Right lobe of liver (tissue), 6 donors: ENCODE data around the gene KPNB1. TPM values are rescaled to one million over a fixed set of nuclear protein-coding genes. Genes with fewer than 3 reads are reported as not detected.

Experiments
- ATAC-seq, 4 donors: fragments of 200-7000 bp; cut with Tn5 transposase; one replicate each; pipeline ENCODE4 v1.9.1; 2020; ENCODE audit warnings: mild to moderate bottlenecking in 4 of 4, moderate library complexity in 4 of 4
- DNase-seq, 3 donors: peaks; one replicate each; pipeline ENCODE4 v3.0.0-alpha.2; 2020
- H3K27ac ChIP-seq, 3 donors: fragments of 200-600 bp; one replicate each; pipeline ENCODE4 v1.8.0; 2022
- H3K27me3 ChIP-seq, 2 donors: fragments of 200-600 bp; one replicate each; pipeline ENCODE4 v1.8.0; 2022
- H3K36me3 ChIP-seq, 4 donors: fragments of 200-600 bp; sonication (generic) in 1 of 4; one replicate each; pipeline versions ENCODE4 v1.5.1 to v1.8.0; 2017 to 2022; ENCODE audit warnings: control low read depth in 1 of 4
- H3K4me1 ChIP-seq, 4 donors: fragments of 200-600 bp; sonication (generic) in 1 of 4; one replicate each; pipeline versions ENCODE4 v1.5.1 to v1.8.0; 2017 to 2022; ENCODE audit warnings: control low read depth in 1 of 4
- H3K4me3 ChIP-seq, 3 donors: fragments of 200-600 bp; one replicate each; pipeline ENCODE4 v1.8.0; 2022
- H3K9me3 ChIP-seq, 4 donors: fragments of 200-600 bp; sonication (generic) in 1 of 4; one replicate each; pipeline versions ENCODE4 v1.5.1 to v1.8.0; 2017 to 2022; ENCODE audit warnings: control low read depth in 1 of 4
- CTCF ChIP-seq, 4 donors: fragments of 200-600 bp in 3 of 4; fragments of 450-650 bp in 1 of 4; IDR thresholded peaks; one replicate each; pipeline versions ENCODE4 v1.5.1 to v1.8.0; 2016 to 2022; ENCODE audit warnings: antibody characterized with exemption in 4 of 4, mild to moderate bottlenecking in 2 of 4
- POLR2A ChIP-seq: fragments of 450-650 bp; IDR thresholded peaks from one replicate; pipeline ENCODE4 v1.6.1; 2017; ENCODE audit warnings: antibody characterized with exemption, mild to moderate bottlenecking
- WGBS: methylation state at CpG from one replicate; pipeline ENCODE4 v1.1.6; 2018; ENCODE audit warnings: low coverage, low lambda C conversion rate; ENCODE audit not compliant: insufficient coverage; ENCODE audit errors: missing lambda C conversion rate; 5-methylcytosine and 5-hydroxymethylcytosine counted together
- intact Hi-C, 2 donors: fragments of 100-400 bp; cut with DNase I; formaldehyde crosslinking; loops; one replicate each; pipeline versions ENCODE4 v1.11.2 to v1.14.1; 2022
- long read RNA-seq: library from polyadenylated mRNA; unstranded; transcript quantifications from one replicate; pipeline ENCODE4 v2.0.0, GENCODE V29; 2019
- total RNA-seq, 6 experiments: library from RNA; depleted of rRNA in 2 of 6; stranded (reverse); fragments of >200 nt in 2 of 6; fragmentation: NEBNext Ultra II Directional in 3 of 6; extraction: Animal tissue kit (Norgen Biotek cat#: 25700) in 3 of 6; gene quantifications; one replicate each; pipeline versions ENCODE4 v1.1.0 to v1.2.4, GENCODE V29; 2016 to 2023
- donor health status: DM: no; HTN: yes; CAD: no.
- donor health status: DM: no; HTN: no; CAD: no.
- donor health status: DM: no; HTN: no; CAD: no.
- donor health status: DM: no; HTN: yes; CAD: no.
- donor health status: DM: no; HTN: yes; CAD: no.

Gene KPNB1
- total RNA-seq = 100 to 1,000 TPM in 2 of 6 experiments, 10 to 100 TPM in 4; 80.8 to 104 (median 94.5) TPM
- long read RNA-seq, partial matches to known transcripts = 3 of 5 reads
- long read RNA-seq, other reads (novel, unspliced or antisense) = 2 of 5 reads

DNA sequence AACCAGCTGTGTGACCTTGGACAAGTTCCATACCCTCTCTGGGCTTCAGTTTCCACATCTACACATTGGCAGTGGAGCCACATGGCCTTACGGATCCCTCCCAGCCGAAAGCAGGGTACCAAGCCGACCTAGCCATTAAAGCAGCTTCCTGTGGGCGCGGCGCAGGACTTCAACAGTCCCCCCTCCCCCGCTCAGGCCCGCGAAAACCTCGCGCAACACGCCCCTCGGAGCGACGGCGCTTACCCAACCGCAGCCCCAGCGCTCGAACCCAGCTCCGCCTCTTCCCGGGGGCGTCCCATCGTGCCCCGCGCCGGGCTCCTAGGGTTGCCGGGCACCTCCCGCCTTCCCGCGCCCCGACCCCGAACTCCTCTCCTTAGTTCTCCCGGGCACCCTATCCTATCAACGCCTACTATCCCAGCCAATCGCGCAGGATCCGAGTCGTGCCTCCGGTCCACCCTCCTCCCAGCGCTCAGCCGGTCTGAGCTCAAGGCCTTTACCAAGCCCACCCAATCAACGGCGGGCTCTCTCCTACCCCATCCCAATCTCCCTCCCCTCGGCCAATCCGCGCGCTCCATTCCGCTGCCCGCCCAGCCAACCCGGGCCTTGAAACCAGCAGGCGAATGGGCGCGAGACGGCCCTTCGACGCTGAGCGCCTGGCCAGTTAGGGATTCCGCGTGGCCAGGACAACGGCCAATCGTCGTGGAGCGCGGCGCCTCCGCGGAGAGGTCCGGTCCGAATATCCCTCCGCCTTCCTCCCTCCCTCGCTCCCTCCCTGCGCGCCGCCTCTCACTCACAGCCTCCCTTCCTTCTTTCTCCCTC, at the start of gene KPNB1:
Gene KPNB1 (plus strand): TSS at position 767 of the 819 bp plus-strand sequence. CDS start 326 bp downstream, outside the sequence.
- peaks cover 0 to 34% (median 14%) of the 10 kb centered on the region in 4 donors for H3K4me1 ChIP-seq
- intact Hi-C loops = no loop called here
- no peak for TF ChIP-seq CTCF (IDR thresholded peaks at IDR 0.05)
- TF ChIP-seq POLR2A = peak; percentile 61
- WGBS = 0% methylated on average over 56 of the region's 74 CpGs
- no peaks in the 10 kb centered on the region for H3K9me3 ChIP-seq
- peak; percentile 100 for DNase-seq
- H3K27me3 ChIP-seq = no peaks in the 10 kb centered on the region
- H3K27ac ChIP-seq = peak within 1 kb of the TSS; percentile 76 to 87 (median 81)
- H3K4me3 ChIP-seq = peak within 1 kb of the TSS; percentile 91 to 96 (median 94)
- ATAC-seq = peak; percentile 82 to 91 (median 85)
- H3K36me3 ChIP-seq = peaks cover 0 to 21% (median 11%) of the 10 kb centered on the region in 4 donors

DNA sequence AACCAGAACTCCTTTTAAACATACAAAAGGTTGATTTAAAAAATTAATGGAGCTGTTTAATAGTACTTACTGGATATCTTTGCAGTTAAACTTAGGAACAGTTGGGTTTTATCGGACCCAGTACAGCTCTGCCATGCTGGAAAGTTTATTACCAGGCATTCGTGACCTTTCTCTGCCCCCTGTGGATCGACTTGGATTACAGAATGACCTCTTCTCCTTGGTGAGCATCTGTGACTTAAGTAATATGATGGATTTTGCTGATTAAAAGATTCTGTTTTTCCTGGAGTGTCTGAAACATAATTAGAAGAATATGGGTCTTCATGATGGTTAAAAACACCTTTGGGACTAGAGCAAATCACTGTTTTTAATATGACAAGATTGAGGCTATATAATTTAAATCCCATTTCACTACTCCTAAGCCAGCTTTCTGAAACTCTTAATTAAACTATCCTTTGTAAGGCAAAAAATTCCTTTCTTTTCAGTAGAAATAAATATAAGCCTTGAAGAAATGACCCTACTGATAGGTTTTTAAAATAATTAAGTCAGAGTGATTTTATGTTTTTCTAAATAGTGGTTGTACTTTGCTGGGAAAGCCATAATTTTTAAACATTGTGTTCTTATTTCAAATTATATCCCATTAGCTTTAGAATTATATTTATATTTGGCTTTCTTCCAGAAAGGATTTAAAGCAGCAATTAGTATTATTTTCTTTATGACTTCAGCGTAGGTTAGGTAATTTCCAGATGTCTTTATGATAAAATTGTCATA, 45.7 kb upstream of the KPNB1 start:
- H3K9me3 ChIP-seq = no peaks in the 10 kb centered on the region
- no peaks in the 10 kb centered on the region for H3K27me3 ChIP-seq
- intact Hi-C loops = no loop called here
- H3K36me3 ChIP-seq = peaks cover 0 to 77% (median 40%) of the 10 kb centered on the region in 4 donors
- WGBS = 63% methylated on average over 4 of the region's 4 CpGs
- no peak for DNase-seq
- H3K4me3 ChIP-seq = no peak overlapping the region
- no peak for TF ChIP-seq CTCF (IDR thresholded peaks at IDR 0.05)
- TF ChIP-seq POLR2A = no peak
- no peak for ATAC-seq
- H3K4me1 ChIP-seq = peaks cover 0 to 4% (median 0%) of the 10 kb centered on the region in 4 donors
- no peak overlapping the region for H3K27ac ChIP-seq

DNA sequence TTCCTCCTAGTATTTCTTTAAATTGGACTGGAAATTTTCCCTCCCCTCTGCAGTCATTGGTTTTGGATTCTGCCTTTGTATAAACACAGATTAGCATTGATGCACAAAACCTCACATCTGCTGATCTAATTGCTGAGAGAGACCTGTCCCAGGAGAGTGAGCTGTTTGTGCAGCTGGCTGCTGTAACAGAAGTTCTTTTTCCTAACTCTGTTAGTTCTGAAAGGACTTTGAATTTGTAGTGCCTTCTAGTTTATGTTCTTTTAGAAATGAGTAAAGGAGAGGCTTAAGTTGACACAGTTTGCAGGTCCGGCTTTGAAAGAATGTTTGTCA, 45.2 kb upstream of the KPNB1 start:
- no peak for ATAC-seq

DNA sequence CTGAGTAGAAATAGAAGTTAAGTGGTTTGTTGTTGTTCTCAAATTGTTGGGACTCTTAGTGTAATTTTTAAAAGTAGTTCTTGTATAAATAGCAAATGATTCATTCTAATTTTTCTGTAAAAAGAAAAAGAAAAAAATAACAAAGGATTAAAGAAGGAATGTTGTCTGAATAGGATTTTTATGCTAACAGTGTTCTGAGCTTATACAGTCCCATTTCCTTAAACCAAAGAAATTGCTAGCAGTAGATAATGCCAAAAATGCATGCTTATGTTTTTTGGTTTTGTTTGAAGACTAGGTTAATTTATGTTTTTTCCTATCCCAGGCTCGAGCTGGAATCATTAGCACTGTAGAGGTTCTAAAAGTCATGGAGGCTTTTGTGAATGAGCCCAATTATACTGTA, 44.7 kb upstream of the KPNB1 start:
- TF ChIP-seq CTCF (IDR thresholded peaks at IDR 0.05) (no peak), POLR2A (no peak)
- Histone ChIP-seq H3K4me1 (peaks cover 0 to 4% (median 0%) of the 10 kb centered on the region in 4 donors), H3K27me3 (no peaks in the 10 kb centered on the region), H3K9me3 (no peaks in the 10 kb centered on the region), H3K36me3 (peaks cover 0 to 74% (median 35%) of the 10 kb centered on the region in 4 donors), H3K4me3 (no peak overlapping the region), H3K27ac (no peak overlapping the region)
- ATAC-seq = no peak
- 80% methylated on average over 1 of the region's 1 CpG for WGBS
- DNase-seq = no peak
- intact Hi-C loops = no loop called here

More for the DNA sequence above, 45.2 kb upstream of the KPNB1 start:
- intact Hi-C loops = no loop called here
- Histone ChIP-seq H3K36me3 (peaks cover 0 to 78% (median 37%) of the 10 kb centered on the region in 4 donors), H3K4me3 (no peak overlapping the region), H3K9me3 (no peaks in the 10 kb centered on the region), H3K27ac (no peak overlapping the region), H3K27me3 (no peaks in the 10 kb centered on the region), H3K4me1 (peaks cover 0 to 4% (median 0%) of the 10 kb centered on the region in 4 donors)
- DNase-seq = no peak
- no peak for TF ChIP-seq CTCF (IDR thresholded peaks at IDR 0.05)
- TF ChIP-seq POLR2A = no peak
- WGBS = 79% methylated on average over 1 of the region's 1 CpG
